AG09309 (cell line): ENCODE results near the gene FBXW11.
A peak's percentile ranks its signal among the peaks of the same experiment; 100 is the strongest.

Experiments
- DNase-seq: peaks from one replicate; pipeline ENCODE4 v3.0.0-alpha.2; 2010; ENCODE audit warnings: low read depth
- H3K4me3 ChIP-seq: 2 replicates; pipeline ENCODE4 v1.5.1; 2011; ENCODE audit warnings: mild to moderate bottlenecking, low read depth, low read length, moderate library complexity; ENCODE audit not compliant: control insufficient read depth
- CTCF ChIP-seq: IDR thresholded peaks from 2 replicates; pipeline ENCODE4 v1.5.1; 2011; ENCODE audit warnings: mild to moderate bottlenecking, low read depth, low read length, inconsistent platforms; ENCODE audit not compliant: insufficient read depth, control insufficient read depth; ENCODE audit errors: missing control alignments

The FBXW11 gene

GRCh38 chr5:171868236-171868635 lies 138.2 kb downstream of the FBXW11 start:
- no peak overlapping the region for H3K4me3 ChIP-seq
- TF ChIP-seq CTCF = no peak
- no peak for DNase-seq

- no peak for TF ChIP-seq CTCF
- no peak for DNase-seq
- no peak overlapping the region for H3K4me3 ChIP-seq
Measured at GRCh38 chr5:171867786-171868185, 138.7 kb downstream of the FBXW11 start.

- DNase-seq = no peak
- TF ChIP-seq CTCF = no peak
- no peak overlapping the region for H3K4me3 ChIP-seq
Measured at GRCh38 chr5:171865471-171865870, 141.0 kb downstream of the FBXW11 start.

GRCh38 chr5:171863935-171864334 lies 142.5 kb downstream of the FBXW11 start:
- DNase-seq = peak; percentile 67

GRCh38 chr5:171862624-171863023 lies 143.8 kb downstream of the FBXW11 start:
- no peak for DNase-seq
- H3K4me3 ChIP-seq = no peak overlapping the region
- no peak for TF ChIP-seq CTCF

More at GRCh38 chr5:171863935-171864334, 142.5 kb downstream of the FBXW11 start:
- no peak overlapping the region for H3K4me3 ChIP-seq
- no peak for TF ChIP-seq CTCF

GRCh38 chr5:171861381-171861780 lies 145.1 kb downstream of the FBXW11 start:
- no peak for TF ChIP-seq CTCF
- DNase-seq = no peak
- no peak overlapping the region for H3K4me3 ChIP-seq

GRCh38 chr5:171858303-171858702 lies 148.1 kb downstream of the FBXW11 start:
- no peak overlapping the region for H3K4me3 ChIP-seq
- DNase-seq = no peak
- peak; percentile 37 for TF ChIP-seq CTCF
